ENCODE measurements around the gene TARS2.
A peak's percentile ranks its signal among the peaks of the same experiment; 100 is the strongest.

Gene TARS2

GRCh38 chr1:150486966-150487762 lies at the start of gene TARS2:
TARS2 (plus strand) TSS chr1:150487419; CDS start chr1:150487451, 32 bp downstream.
- peak; percentile 97 for DNase-seq (ENCODE audit: low spot score)

- DNase-seq (ENCODE audit: low spot score), result no peak
Observed at GRCh38 chr1:150441121-150441520, 46.1 kb upstream of the TARS2 start.

GRCh38 chr1:150444232-150444631 lies 43.0 kb upstream of the TARS2 start:
- no peak for DNase-seq (ENCODE audit: low spot score)

DNA sequence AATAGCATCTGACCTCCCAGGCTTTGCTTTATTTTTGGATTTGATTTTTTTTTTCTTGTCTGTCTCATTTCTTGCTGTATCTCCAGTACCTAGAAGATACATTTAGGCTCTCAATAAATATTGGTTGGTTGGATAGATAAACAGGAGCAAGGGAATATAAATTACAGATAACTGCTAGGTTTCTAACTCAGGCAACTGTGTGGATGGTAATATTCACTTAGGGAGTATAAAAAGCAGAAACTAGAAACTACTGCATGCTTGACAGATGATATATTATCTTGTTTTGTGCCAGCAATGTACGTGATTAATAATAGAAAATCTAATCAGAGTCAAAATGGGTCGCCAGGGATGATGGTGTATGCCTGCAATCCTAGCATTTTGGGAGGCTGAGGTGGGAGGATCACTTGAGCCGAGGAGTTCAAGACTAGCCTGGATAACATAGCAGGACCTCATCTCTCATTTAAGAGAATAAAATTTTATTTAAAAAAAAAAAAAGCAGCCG lies 31.0 kb upstream of the TARS2 start:
- DNase-seq (ENCODE audit: low spot score), result no peak

- peak; percentile 51 for DNase-seq (ENCODE audit: low spot score)
Observed at GRCh38 chr1:150464422-150464826, 22.8 kb upstream of the TARS2 start.

GRCh38 chr1:150466964-150467363 lies 20.3 kb upstream of the TARS2 start:
- no peak for DNase-seq (ENCODE audit: low spot score)

DNA sequence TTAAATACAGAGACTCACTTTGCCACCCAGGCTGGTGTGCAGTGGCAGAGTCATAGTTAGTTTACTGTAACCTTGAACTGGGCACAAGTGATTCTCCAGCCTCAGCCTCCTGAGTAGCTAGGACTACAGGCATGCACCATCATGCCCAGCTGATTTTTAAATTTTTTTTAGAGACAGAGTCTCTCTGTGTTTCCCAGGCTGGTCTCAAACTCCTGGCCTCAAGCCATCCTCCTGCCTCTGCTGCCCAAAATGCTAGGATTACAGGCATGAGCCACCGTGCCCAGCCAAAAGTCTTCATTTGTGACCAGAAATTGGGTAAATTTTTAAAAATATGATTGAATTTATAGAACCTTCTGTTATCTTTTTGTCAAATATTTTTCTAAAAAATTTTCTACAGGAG lies 17.9 kb upstream of the TARS2 start:
- no peak for DNase-seq (ENCODE audit: low spot score)

DNA sequence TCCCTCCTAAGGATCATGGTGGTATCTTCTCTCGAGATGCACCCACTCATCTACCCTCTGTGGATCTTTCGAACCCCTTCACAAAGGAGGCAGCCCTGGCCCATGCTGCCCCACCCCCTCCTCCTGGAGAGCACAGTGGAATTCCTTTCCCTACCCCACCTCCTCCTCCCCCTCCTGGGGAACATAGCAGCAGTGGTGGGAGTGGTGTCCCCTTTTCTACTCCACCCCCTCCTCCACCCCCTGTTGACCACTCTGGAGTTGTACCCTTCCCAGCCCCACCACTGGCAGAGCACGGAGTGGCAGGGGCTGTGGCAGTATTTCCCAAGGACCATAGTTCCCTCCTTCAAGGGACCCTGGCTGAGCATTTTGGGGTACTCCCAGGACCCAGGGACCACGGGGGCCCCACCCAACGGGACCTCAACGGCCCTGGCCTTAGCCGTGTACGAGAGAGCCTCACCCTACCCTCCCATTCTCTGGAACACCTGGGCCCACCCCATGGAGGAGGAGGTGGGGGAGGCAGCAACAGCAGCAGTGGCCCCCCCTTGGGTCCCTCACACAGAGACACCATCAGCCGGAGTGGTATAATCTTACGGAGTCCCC lies 14.5 kb upstream of the TARS2 start:
- DNase-seq (ENCODE audit: low spot score), result no peak

GRCh38 chr1:150473659-150474058 lies 13.6 kb upstream of the TARS2 start:
- DNase-seq (ENCODE audit: low spot score), result no peak

GRCh38 chr1:150474869-150475268 lies 12.3 kb upstream of the TARS2 start:
- DNase-seq (ENCODE audit: low spot score), result no peak

GRCh38 chr1:150476754-150477153 lies 10.5 kb upstream of the TARS2 start:
- peak; percentile 39 for DNase-seq (ENCODE audit: low spot score)

GRCh38 chr1:150477320-150477719 lies 9.9 kb upstream of the TARS2 start:
- no peak for DNase-seq (ENCODE audit: low spot score)

DNA sequence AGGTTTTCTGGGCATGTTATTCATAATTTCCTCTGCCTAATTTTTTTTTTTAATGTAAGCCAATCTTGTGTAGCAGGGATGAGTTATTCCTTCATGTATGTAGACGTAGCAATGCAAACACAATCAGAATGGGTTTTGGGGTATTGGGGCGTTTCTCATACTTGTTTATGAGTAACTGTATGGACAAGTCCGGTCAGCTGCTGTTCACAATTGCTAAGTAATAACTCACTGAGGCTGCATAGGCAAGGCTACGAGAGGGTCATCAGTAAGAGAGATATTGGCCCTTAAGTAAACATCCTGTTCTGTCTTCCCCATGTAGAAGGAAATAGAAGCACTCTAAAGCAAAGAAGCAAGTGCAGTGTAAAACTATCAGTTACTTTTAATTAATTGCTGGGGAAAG lies 9.5 kb upstream of the TARS2 start:
- no peak for DNase-seq (ENCODE audit: low spot score)

DNA sequence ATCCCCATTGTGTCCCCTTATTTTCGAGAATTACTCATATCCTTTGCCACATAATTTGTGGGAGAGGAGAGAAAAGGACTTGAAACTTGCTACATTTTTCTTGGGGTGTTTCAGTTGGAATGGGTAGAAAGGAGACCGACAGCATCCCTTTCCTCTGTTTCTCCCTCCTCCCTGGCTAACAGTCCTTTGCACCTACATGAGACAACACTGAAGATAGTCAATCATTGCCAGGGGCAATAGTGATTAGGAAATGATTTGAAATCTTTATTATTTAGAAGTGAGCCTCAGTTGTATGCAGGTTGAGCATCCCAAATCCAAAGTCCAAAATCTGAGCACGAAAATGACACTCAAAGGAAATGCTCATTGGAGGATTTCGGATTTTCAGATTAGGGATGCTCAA lies 7.8 kb upstream of the TARS2 start:
- DNase-seq (ENCODE audit: low spot score), result no peak

GRCh38 chr1:150479927-150480352 lies 7.3 kb upstream of the TARS2 start:
- no peak for DNase-seq (ENCODE audit: low spot score)

DNA sequence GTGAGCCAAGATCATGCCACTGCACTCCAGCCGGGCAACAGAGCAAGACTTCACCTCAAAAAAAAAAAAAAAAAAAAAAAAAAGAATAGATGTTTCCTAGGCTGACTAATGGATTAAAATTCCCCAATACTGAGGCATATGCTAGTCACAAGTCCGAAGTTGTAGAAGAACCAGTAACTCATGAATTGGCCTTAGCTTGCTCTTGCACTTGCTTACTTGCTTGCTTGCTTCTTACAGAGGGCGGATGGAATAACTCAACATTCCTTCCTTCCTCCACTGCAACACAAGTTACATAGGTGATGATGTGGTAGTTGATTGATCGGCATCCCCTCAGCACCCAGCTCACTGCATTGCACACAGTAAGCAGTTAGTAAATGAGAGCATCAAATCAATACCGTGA lies 2.8 kb upstream of the TARS2 start:
- no peak for DNase-seq (ENCODE audit: low spot score)

GRCh38 chr1:150484861-150485260 lies 2.4 kb upstream of the TARS2 start:
- DNase-seq (ENCODE audit: low spot score), result peak; percentile 50

GRCh38 chr1:150487763-150488115 lies 520 bp downstream of the TARS2 start:
- DNase-seq (ENCODE audit: low spot score), result no peak

DNA sequence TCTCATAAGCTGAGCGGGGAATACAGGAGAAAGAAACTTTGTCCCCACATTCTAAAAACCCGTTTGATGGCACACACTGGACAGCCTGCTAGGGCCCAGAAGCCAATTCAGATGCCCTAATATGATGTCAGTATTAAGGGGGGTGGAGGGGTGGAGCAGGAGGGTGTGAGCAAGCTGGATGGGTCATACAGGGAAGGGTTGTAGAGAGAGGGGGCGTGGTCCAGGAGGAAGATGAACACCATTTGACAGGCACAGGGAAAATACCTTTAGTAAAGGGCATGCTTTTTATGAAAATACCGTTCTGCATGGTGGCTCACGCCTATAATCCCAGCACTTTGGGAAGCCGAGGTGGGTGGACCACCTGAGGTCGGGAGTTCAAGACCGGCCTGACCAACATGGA lies 6.0 kb downstream of the TARS2 start:
- no peak for DNase-seq (ENCODE audit: low spot score)

GRCh38 chr1:150498342-150498741 lies 11.1 kb downstream of the TARS2 start:
- DNase-seq (ENCODE audit: low spot score), result no peak

DNA sequence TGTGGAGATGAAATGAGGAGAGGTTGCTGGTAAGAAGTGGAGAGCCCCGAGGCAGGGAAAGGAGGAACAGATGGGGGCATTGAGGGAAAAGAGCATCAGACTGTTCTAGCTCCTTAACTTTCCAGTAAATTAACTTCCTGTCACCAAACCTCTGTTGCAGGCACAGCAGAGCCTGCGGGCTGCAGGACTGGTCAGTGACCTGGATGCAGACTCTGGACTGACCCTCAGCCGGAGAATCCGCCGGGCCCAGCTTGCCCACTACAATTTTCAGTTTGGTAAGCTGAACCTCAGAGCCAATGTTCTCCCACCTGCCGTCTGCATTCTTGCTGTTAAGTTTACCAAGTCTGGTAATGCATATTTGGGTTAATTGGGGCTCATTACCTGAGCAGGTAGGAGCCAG lies 18.2 kb downstream of the TARS2 start:
- no peak for DNase-seq (ENCODE audit: low spot score)

GRCh38 chr1:150507912-150508864 lies 21.0 kb downstream of the TARS2 start, which contains the start of gene ECM1:
ECM1 (plus strand) TSS chr1:150508109; CDS start chr1:150508210, 101 bp downstream.
- peak; percentile 65 for DNase-seq (ENCODE audit: low spot score)

Measured in SW480 (cell line).